CD4-positive, CD25-positive, alpha-beta regulatory T cell (primary cell): Measurements from ENCODE around the gene LYRM4. TPM values are rescaled to one million over a fixed set of nuclear protein-coding genes. Genes with fewer than 3 reads are reported as not detected.

Experiments
- ATAC-seq, 2 donors: fragments of 150-1000 bp; cut with Tn5 transposase; one replicate each; pipeline ENCODE4 v1.10.0; 2021; ENCODE audit warnings: low read depth in 2 of 2, moderate number of reproducible peaks in 2 of 2, moderate library complexity in 1 of 2
- DNase-seq, 3 donors: peaks; one replicate each; pipeline versions ENCODE4 v3.0.0 to v3.0.0-alpha.2; 2012 to 2022; ENCODE audit warnings: mixed read lengths in 1 of 3
- H3K27ac ChIP-seq: one replicate; pipeline ENCODE4 v1.7.0; 2013; ENCODE audit warnings: mild to moderate bottlenecking, low read length; ENCODE audit not compliant: insufficient read depth, poor library complexity, severe bottlenecking
- H3K27me3 ChIP-seq: one replicate; pipeline ENCODE4 v1.7.0; 2013; ENCODE audit warnings: low read length; ENCODE audit not compliant: control insufficient read depth, insufficient read depth
- H3K36me3 ChIP-seq: one replicate; pipeline ENCODE4 v1.7.0; 2013; ENCODE audit warnings: mild to moderate bottlenecking, low read length, moderate library complexity; ENCODE audit not compliant: control insufficient read depth, insufficient read depth
- H3K4me1 ChIP-seq: 2 replicates; pipeline ENCODE4 v1.7.0; 2013; ENCODE audit warnings: mild to moderate bottlenecking, low read length; ENCODE audit not compliant: insufficient read depth, control insufficient read depth, poor library complexity, severe bottlenecking
- H3K4me3 ChIP-seq: one replicate; pipeline ENCODE4 v1.7.0; 2013; ENCODE audit warnings: low read depth, mild to moderate bottlenecking, low read length, moderate library complexity
- H3K9me3 ChIP-seq, 2 experiments: 1 replicate in 1 of 2; 2 replicates in 1 of 2; pipeline ENCODE4 v1.7.0; 2013; ENCODE audit warnings: low read length in 2 of 2, mild to moderate bottlenecking in 1 of 2, moderate library complexity in 1 of 2; ENCODE audit not compliant: control insufficient read depth in 2 of 2
- H3K27ac Mint-ChIP-seq, 3 donors: one replicate each; pipeline ENCODE4 v1.8.0; 2020 to 2022; ENCODE audit warnings: mild to moderate bottlenecking in 3 of 3, mixed read lengths in 3 of 3, moderate library complexity in 2 of 3
- H3K27me3 Mint-ChIP-seq: one replicate; pipeline ENCODE4 v1.8.0; 2022; ENCODE audit warnings: mild to moderate bottlenecking, mixed read lengths
- H3K36me3 Mint-ChIP-seq: one replicate; pipeline ENCODE4 v1.8.0; 2020; ENCODE audit warnings: mixed read lengths
- H3K4me1 Mint-ChIP-seq, 4 donors: one replicate each; pipeline ENCODE4 v1.8.0; 2020 to 2022; ENCODE audit warnings: mixed read lengths in 4 of 4, mild to moderate bottlenecking in 1 of 4
- H3K4me3 Mint-ChIP-seq, 4 donors: one replicate each; pipeline ENCODE4 v1.8.0; 2020 to 2022; ENCODE audit warnings: mild to moderate bottlenecking in 4 of 4, mixed read lengths in 4 of 4, moderate library complexity in 3 of 4
- H3K9me3 Mint-ChIP-seq, 7 donors: one replicate each; pipeline ENCODE4 v1.8.0; 2020 to 2022; ENCODE audit warnings: mixed read lengths in 7 of 7, mild to moderate bottlenecking in 3 of 7, moderate library complexity in 2 of 7
- polyA plus RNA-seq, 4 donors: library from polyadenylated mRNA; unstranded; fragments of 300-500 nt; fragmentation: Illumina TruSeq; gene quantifications; one replicate each; pipeline ENCODE4 v1.2.3, GENCODE V29; 2021
- total RNA-seq: library from RNA; stranded (reverse); gene quantifications from one replicate; pipeline ENCODE4 v1.2.3, GENCODE V29; 2022

The LYRM4 gene
- total and polyA plus RNA-seq, 5 donors from 2014 or later = 14.9 to 38.8 (median 27.1) TPM

- ATAC-seq (no peak), DNase-seq (no peak)
- H3K36me3 ChIP-seq = no peaks in the 10 kb centered on the region
- Mint-ChIP-seq H3K9me3 (no peaks in the 10 kb centered on the region), H3K4me3 (no peak overlapping the region), H3K27ac (no peak overlapping the region), H3K36me3 (peaks cover 17% of the 10 kb centered on the region), H3K4me1 (peaks cover 0 to 7% (median 0%) of the 10 kb centered on the region in 4 donors), H3K27me3 (no peaks in the 10 kb centered on the region)
- no peaks in the 10 kb centered on the region for H3K9me3 ChIP-seq
- H3K4me1 ChIP-seq = no peaks in the 10 kb centered on the region
- H3K4me3 ChIP-seq = no peak overlapping the region
- H3K27me3 ChIP-seq = no peaks in the 10 kb centered on the region
- H3K27ac ChIP-seq = no peak overlapping the region
Measured at GRCh38 chr6:5223309-5223708, 37.4 kb downstream of the LYRM4 start.

DNA sequence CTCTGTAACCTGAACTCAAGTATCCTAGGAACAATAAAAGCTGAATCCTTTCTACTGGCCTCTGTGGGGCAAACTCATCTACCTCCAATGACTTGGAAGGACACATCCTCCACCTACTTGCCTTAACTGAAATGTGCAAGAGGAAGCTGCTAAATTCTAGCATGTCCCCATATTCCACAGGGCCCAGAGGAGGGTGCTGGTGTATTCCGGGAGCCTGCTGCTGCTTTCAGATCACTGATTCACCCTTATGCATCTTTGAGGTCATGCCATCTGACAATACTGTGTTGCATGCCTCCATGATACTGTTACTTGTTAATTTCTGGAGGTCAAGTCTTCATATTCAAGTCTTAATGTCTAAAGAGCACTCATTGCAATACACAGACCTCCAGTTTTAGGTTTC is 40.3 kb downstream of the LYRM4 start:
- Histone ChIP-seq H3K9me3 (no peaks in the 10 kb centered on the region), H3K4me3 (no peak overlapping the region), H3K36me3 (peaks cover 3% of the 10 kb centered on the region), H3K27me3 (no peaks in the 10 kb centered on the region), H3K4me1 (no peaks in the 10 kb centered on the region), H3K27ac (no peak overlapping the region)
- H3K4me1 Mint-ChIP-seq = no peaks in the 10 kb centered on the region
- no peak overlapping the region for H3K4me3 Mint-ChIP-seq
- H3K36me3 Mint-ChIP-seq = peaks cover 8% of the 10 kb centered on the region
- DNase-seq (no peak), ATAC-seq (no peak)
- H3K9me3 Mint-ChIP-seq = no peaks in the 10 kb centered on the region
- H3K27ac Mint-ChIP-seq = peak overlapping the region in 1 of 3 donors; percentile 32
- H3K27me3 Mint-ChIP-seq = no peaks in the 10 kb centered on the region

GRCh38 chr6:5219011-5219691 is 41.6 kb downstream of the LYRM4 start:
- Mint-ChIP-seq H3K36me3 (peaks cover 11% of the 10 kb centered on the region), H3K9me3 (no peaks in the 10 kb centered on the region), H3K27ac (no peak overlapping the region), H3K27me3 (no peaks in the 10 kb centered on the region), H3K4me3 (no peak overlapping the region), H3K4me1 (no peaks in the 10 kb centered on the region)
- Histone ChIP-seq H3K27ac (no peak overlapping the region), H3K27me3 (no peaks in the 10 kb centered on the region), H3K9me3 (no peaks in the 10 kb centered on the region), H3K36me3 (peaks cover 3% of the 10 kb centered on the region), H3K4me1 (no peaks in the 10 kb centered on the region), H3K4me3 (no peak overlapping the region)
- no peak for DNase-seq
- no peak for ATAC-seq

GRCh38 chr6:5217356-5217755 is 43.4 kb downstream of the LYRM4 start:
- Histone ChIP-seq H3K36me3 (peaks cover 3% of the 10 kb centered on the region), H3K27me3 (no peaks in the 10 kb centered on the region), H3K9me3 (no peaks in the 10 kb centered on the region), H3K4me1 (no peaks in the 10 kb centered on the region), H3K27ac (no peak overlapping the region), H3K4me3 (no peak overlapping the region)
- Mint-ChIP-seq H3K4me1 (peaks cover 0 to 3% (median 2%) of the 10 kb centered on the region in 4 donors), H3K27me3 (no peaks in the 10 kb centered on the region), H3K9me3 (no peaks in the 10 kb centered on the region), H3K27ac (no peak overlapping the region), H3K36me3 (peaks cover 16% of the 10 kb centered on the region), H3K4me3 (no peak overlapping the region)
- DNase-seq (no peak), ATAC-seq (no peak)

DNA sequence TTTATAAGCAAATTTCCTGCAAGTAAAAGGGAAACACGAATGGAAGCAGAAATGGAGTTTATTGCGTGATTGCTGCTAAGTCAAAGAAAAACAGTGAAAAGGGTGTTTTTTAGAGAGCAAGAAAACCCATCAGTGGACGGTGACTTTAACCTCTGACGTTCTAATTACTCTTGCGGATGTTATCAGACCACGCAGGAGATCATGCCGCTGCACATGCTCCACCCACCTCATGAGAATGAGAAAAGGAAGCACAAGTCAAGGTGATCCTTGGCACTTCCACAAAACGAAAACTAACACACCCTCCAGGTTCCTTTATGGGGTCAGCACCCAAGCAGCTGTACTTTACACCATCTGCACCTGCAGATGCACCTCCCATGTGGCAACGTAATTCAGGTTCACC is 45.0 kb downstream of the LYRM4 start:
- no peaks in the 10 kb centered on the region for H3K9me3 ChIP-seq
- Mint-ChIP-seq H3K4me3 (no peak overlapping the region), H3K27ac (peak overlapping the region in 1 of 3 donors; percentile 65), H3K27me3 (no peaks in the 10 kb centered on the region), H3K36me3 (peaks cover 17% of the 10 kb centered on the region), H3K4me1 (peaks cover 0 to 10% (median 9%) of the 10 kb centered on the region in 4 donors), H3K9me3 (peaks cover 0 to 1% (median 0%) of the 10 kb centered on the region in 7 donors)
- H3K4me3 ChIP-seq = no peak overlapping the region
- ATAC-seq = no peak
- peaks cover 3% of the 10 kb centered on the region for H3K36me3 ChIP-seq
- H3K27me3 ChIP-seq = no peaks in the 10 kb centered on the region
- DNase-seq = peak in 1 of 3 donors; percentile 21
- peaks cover 7% of the 10 kb centered on the region for H3K4me1 ChIP-seq
- H3K27ac ChIP-seq = no peak overlapping the region

- peaks cover 3% of the 10 kb centered on the region for H3K36me3 ChIP-seq
- H3K27me3 Mint-ChIP-seq = no peaks in the 10 kb centered on the region
- ATAC-seq = no peak
- no peak overlapping the region for H3K4me3 Mint-ChIP-seq
- H3K4me1 Mint-ChIP-seq = peaks cover 0 to 10% (median 9%) of the 10 kb centered on the region in 4 donors
- peaks cover 0 to 1% (median 0%) of the 10 kb centered on the region in 7 donors for H3K9me3 Mint-ChIP-seq
- H3K27me3 ChIP-seq = no peaks in the 10 kb centered on the region
- DNase-seq = no peak
- H3K4me3 ChIP-seq = no peak overlapping the region
- H3K36me3 Mint-ChIP-seq = peaks cover 20% of the 10 kb centered on the region
- H3K27ac Mint-ChIP-seq = no peak overlapping the region
- peaks cover 7% of the 10 kb centered on the region for H3K4me1 ChIP-seq
- H3K9me3 ChIP-seq = no peaks in the 10 kb centered on the region
- no peak overlapping the region for H3K27ac ChIP-seq
Measured at GRCh38 chr6:5215159-5215558, 45.6 kb downstream of the LYRM4 start.

GRCh38 chr6:5214570-5215052 is 46.1 kb downstream of the LYRM4 start:
- Histone ChIP-seq H3K36me3 (peaks cover 3% of the 10 kb centered on the region), H3K27ac (no peak overlapping the region), H3K4me3 (no peak overlapping the region), H3K9me3 (no peaks in the 10 kb centered on the region), H3K4me1 (peaks cover 7% of the 10 kb centered on the region), H3K27me3 (no peaks in the 10 kb centered on the region)
- peaks cover 0 to 1% (median 0%) of the 10 kb centered on the region in 7 donors for H3K9me3 Mint-ChIP-seq
- peaks cover 0 to 10% (median 9%) of the 10 kb centered on the region in 4 donors for H3K4me1 Mint-ChIP-seq
- H3K27me3 Mint-ChIP-seq = no peaks in the 10 kb centered on the region
- H3K27ac Mint-ChIP-seq = peak overlapping the region in 2 of 3 donors; percentile 32 to 76
- no peak overlapping the region for H3K4me3 Mint-ChIP-seq
- no peak for ATAC-seq
- peaks cover 23% of the 10 kb centered on the region for H3K36me3 Mint-ChIP-seq
- DNase-seq = peak in 1 of 3 donors; percentile 17

GRCh38 chr6:5213836-5214235 is 46.9 kb downstream of the LYRM4 start:
- no peak overlapping the region for H3K4me3 Mint-ChIP-seq
- H3K9me3 Mint-ChIP-seq = peaks cover 0 to 1% (median 0%) of the 10 kb centered on the region in 7 donors
- H3K4me1 Mint-ChIP-seq = peaks cover 0 to 10% (median 9%) of the 10 kb centered on the region in 4 donors
- H3K9me3 ChIP-seq = no peaks in the 10 kb centered on the region
- no peaks in the 10 kb centered on the region for H3K27me3 Mint-ChIP-seq
- no peak overlapping the region for H3K27ac Mint-ChIP-seq
- peaks cover 7% of the 10 kb centered on the region for H3K4me1 ChIP-seq
- peaks cover 3% of the 10 kb centered on the region for H3K36me3 ChIP-seq
- H3K27ac ChIP-seq = no peak overlapping the region
- no peak for DNase-seq
- H3K36me3 Mint-ChIP-seq = peaks cover 25% of the 10 kb centered on the region
- H3K27me3 ChIP-seq = no peaks in the 10 kb centered on the region
- ATAC-seq = no peak
- no peak overlapping the region for H3K4me3 ChIP-seq
